Heart right ventricle (tissue), 16 donors: ENCODE data around the gene TIMM9. TPM values are rescaled to one million over a fixed set of nuclear protein-coding genes. Genes with fewer than 3 reads are reported as not detected.

Source experiments
- ATAC-seq, 8 donors: fragments of 200-7000 bp; cut with Tn5 transposase; one replicate each; pipeline ENCODE4 v1.9.1; 2020; ENCODE audit warnings: mild to moderate bottlenecking in 8 of 8, moderate library complexity in 8 of 8, moderate number of reproducible peaks in 1 of 8
- DNase-seq, 2 donors: peaks; one replicate each; pipeline ENCODE4 v3.0.0-alpha.2; 2020
- H3K27ac ChIP-seq, 10 donors: fragments of 200-600 bp; sonication (generic) in 2 of 10; one replicate each; pipeline versions ENCODE4 v1.5.0 to v1.8.0; 2020 to 2022; ENCODE audit warnings: mild to moderate bottlenecking in 3 of 10
- H3K27me3 ChIP-seq, 7 donors: fragments of 200-600 bp; one replicate each; pipeline ENCODE4 v1.8.0; 2021 to 2022; ENCODE audit warnings: mild to moderate bottlenecking in 2 of 7
- H3K36me3 ChIP-seq, 9 donors: fragments of 200-600 bp; sonication (generic) in 1 of 9; one replicate each; pipeline versions ENCODE4 v1.5.0 to v1.8.0; 2020 to 2022; ENCODE audit warnings: mild to moderate bottlenecking in 2 of 9
- H3K4me1 ChIP-seq, 9 donors: fragments of 200-600 bp; sonication (generic) in 1 of 9; one replicate each; pipeline versions ENCODE4 v1.5.0 to v1.8.0; 2020 to 2022; ENCODE audit warnings: mild to moderate bottlenecking in 4 of 9
- H3K4me3 ChIP-seq, 10 donors: fragments of 200-600 bp; sonication (generic) in 2 of 10; one replicate each; pipeline versions ENCODE4 v1.5.0 to v1.8.0; 2020 to 2022; ENCODE audit warnings: mild to moderate bottlenecking in 7 of 10, moderate library complexity in 2 of 10
- H3K9me3 ChIP-seq, 11 donors: fragments of 200-600 bp in 10 of 11; sonication (generic) in 2 of 11; one replicate each; pipeline versions ENCODE4 v1.5.0 to v1.8.0; 2013 to 2022; ENCODE audit warnings: mild to moderate bottlenecking in 2 of 11, control low read depth in 1 of 11, moderate library complexity in 1 of 11
- WGBS, 2 donors: extraction: QIAGEN DNeasy Blood & Tissue Kit; methylation state at CpG; one replicate each; pipeline ENCODE4 v1.1.7; 2013; ENCODE audit warnings: inconsistent platforms in 1 of 2; 5-methylcytosine and 5-hydroxymethylcytosine counted together
- intact Hi-C, 10 donors: fragments of 100-400 bp; cut with DNase I; formaldehyde crosslinking; loops; one replicate each; pipeline versions ENCODE4 v1.11.1 to v1.14.2; 2022
- polyA plus RNA-seq, 2 donors: library from polyadenylated mRNA; stranded (reverse); fragments of 200-250 nt; gene quantifications; one replicate each; pipeline ENCODE4 v1.2.3, GENCODE V29; 2013
- total RNA-seq, 10 donors: library from RNA; stranded (reverse); fragmentation: NEBNext Ultra II Directional in 3 of 10; extraction: Animal tissue kit (Norgen Biotek cat#: 25700) in 3 of 10; gene quantifications; one replicate each; pipeline versions ENCODE4 v1.2.1 to v1.2.4, GENCODE V29; 2021 to 2023
- TF ChIP-seq, protein P1 (sequence below), 9 donors: fragments of 200-600 bp; sonication (generic) in 2 of 9; IDR thresholded peaks; one replicate each; pipeline versions ENCODE4 v1.5.0 to v1.8.0; 2021 to 2022; ENCODE audit warnings: antibody characterized with exemption in 9 of 9, mild to moderate bottlenecking in 5 of 9, moderate library complexity in 1 of 9
- donor health status: Arrhythmogenic right ventricular cardiomyopathy.
- donor health status: ischemic (EF 13 %, LVEDD 7.1; RV severe dilation, severe dysfunction).
- donor health status: healthy with polysubstance abuse.
- donor health status: DM: no; HTN: yes; CAD: no.
- donor health status: DM: no; HTN: no; CAD: no.
- donor health status: ischemic (EF 25% LVEDD 6.9; RV normal size, moderate dysfunction).
- donor health status: ischemic (EF 25% LVEDD 5.7; RV mildly dilated, moderate dysfunction).
- donor health status: healthy.
- donor health status: DM: yes; HTN: yes; CAD: no.
- donor health status: Ischemic cardiomyopathy.
- donor health status: ischemic (EF 35%, LVEDD 5.7; RV mildly dilated, moderate dysfunction).
- donor health status: nonischemic (EF 11% LVEDD 7.7; RV severe dilation, severe dysfunction).
- donor health status: DM: yes; HTN: yes; CAD: no.
- donor health status: PGD.
- donor health status: ischemic (EF 29% LVEDD 5.4; RV normal size, mild dysfunction).
- donor health status: nonischemic (EF 23%, LVEDD 6.1; RV moderate dilation, normal function).

Gene TIMM9
- total and polyA plus RNA-seq, 12 donors, result 23.8 to 46.9 (median 26.3) TPM

DNA sequence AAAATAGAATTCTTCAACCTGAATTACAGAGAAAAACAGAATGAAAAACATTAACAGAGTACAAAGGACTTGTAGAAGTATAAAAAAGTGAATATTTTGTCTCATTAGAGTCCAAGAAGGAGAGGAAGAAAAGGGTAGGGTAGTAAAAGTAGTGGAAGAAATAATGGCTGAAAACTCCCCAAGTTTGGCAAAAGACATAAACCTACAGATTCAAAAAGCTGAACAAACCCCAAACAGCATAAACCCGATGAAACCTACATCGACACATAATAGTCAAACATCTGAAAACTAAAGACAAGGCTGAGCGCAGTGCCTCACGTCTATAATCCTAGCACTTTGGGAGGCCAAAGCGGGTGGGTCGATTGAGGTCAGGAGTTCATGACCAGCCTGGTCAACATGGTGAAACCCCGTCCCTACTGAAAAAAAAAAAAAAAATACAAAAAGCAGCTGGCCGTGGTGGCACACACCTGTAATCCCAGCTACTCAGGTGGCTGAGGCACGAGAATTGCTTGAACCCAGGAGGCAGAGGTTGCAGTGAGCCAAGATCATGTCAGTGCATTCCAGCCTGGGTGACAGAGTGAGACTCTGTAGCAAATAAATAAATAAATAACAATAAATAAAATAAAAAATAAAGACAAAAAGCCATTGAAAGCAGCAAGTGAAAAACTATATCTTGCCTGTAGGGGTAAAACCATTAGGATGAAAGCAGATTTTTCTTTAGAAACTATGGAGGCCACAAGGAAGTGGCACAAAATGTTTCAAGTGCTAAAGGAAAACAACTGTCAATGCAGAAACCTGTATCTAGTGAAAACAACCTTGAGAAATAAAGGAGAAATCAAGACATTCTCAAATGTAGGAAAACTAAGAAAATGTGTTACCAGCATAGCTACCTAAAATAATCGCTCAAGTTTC is 11.4 kb downstream of the TIMM9 start:
- TF ChIP-seq, protein P1, sequence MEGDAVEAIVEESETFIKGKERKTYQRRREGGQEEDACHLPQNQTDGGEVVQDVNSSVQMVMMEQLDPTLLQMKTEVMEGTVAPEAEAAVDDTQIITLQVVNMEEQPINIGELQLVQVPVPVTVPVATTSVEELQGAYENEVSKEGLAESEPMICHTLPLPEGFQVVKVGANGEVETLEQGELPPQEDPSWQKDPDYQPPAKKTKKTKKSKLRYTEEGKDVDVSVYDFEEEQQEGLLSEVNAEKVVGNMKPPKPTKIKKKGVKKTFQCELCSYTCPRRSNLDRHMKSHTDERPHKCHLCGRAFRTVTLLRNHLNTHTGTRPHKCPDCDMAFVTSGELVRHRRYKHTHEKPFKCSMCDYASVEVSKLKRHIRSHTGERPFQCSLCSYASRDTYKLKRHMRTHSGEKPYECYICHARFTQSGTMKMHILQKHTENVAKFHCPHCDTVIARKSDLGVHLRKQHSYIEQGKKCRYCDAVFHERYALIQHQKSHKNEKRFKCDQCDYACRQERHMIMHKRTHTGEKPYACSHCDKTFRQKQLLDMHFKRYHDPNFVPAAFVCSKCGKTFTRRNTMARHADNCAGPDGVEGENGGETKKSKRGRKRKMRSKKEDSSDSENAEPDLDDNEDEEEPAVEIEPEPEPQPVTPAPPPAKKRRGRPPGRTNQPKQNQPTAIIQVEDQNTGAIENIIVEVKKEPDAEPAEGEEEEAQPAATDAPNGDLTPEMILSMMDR (IDR thresholded peaks at IDR 0.05), result no peak
- H3K4me3 ChIP-seq, result no peak overlapping the region

DNA sequence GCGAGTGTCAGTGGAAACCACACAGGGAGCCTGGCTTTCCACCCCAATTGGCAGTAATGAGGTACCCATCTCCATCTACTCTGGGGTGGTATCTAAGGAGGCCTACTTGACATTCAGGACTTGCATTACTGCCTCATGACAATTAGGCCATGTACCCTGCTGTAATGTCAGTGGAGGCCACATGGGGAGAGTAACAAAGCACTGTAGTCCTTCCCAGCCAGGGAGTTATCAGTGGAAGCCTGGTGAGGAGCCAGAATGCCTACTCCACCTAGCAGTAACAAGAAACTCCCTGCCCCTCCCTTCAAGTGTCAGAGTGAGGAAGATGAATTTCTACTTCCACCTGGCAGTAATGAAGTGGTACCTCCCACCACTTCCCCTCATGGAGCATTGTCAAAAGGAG is 12.5 kb downstream of the TIMM9 start:
- peak in 1 of 2 donors; percentile 21 for DNase-seq
- H3K27me3 ChIP-seq, result no peaks in the 10 kb centered on the region
- 98 to 100% methylated on average over 1 of the region's 1 CpG for WGBS, 2 donors
- no peak overlapping the region for H3K27ac ChIP-seq
- intact Hi-C loops, result no loop called here
- peaks cover 0 to 89% (median 14%) of the 10 kb centered on the region in 9 donors for H3K36me3 ChIP-seq
- peak in 7 of 8 donors; percentile 25 to 82 (median 62) for ATAC-seq
- H3K9me3 ChIP-seq, result no peaks in the 10 kb centered on the region
- TF ChIP-seq, protein P1 (IDR thresholded peaks at IDR 0.05), result no peak
- no peak overlapping the region for H3K4me3 ChIP-seq
- H3K4me1 ChIP-seq, result peaks cover 0 to 10% (median 3%) of the 10 kb centered on the region in 9 donors

More for the DNA sequence above, 11.4 kb downstream of the TIMM9 start:
- H3K27me3 ChIP-seq, result no peaks in the 10 kb centered on the region
- peaks cover 0 to 10% (median 3%) of the 10 kb centered on the region in 9 donors for H3K4me1 ChIP-seq
- H3K36me3 ChIP-seq, result peaks cover 0 to 89% (median 7%) of the 10 kb centered on the region in 9 donors
- ATAC-seq (no peak), DNase-seq (no peak)
- H3K27ac ChIP-seq, result no peak overlapping the region
- no peaks in the 10 kb centered on the region for H3K9me3 ChIP-seq
- 97 to 98% methylated on average over 10 of the region's 10 CpGs for WGBS, 2 donors
- intact Hi-C loops, result no loop called here

DNA sequence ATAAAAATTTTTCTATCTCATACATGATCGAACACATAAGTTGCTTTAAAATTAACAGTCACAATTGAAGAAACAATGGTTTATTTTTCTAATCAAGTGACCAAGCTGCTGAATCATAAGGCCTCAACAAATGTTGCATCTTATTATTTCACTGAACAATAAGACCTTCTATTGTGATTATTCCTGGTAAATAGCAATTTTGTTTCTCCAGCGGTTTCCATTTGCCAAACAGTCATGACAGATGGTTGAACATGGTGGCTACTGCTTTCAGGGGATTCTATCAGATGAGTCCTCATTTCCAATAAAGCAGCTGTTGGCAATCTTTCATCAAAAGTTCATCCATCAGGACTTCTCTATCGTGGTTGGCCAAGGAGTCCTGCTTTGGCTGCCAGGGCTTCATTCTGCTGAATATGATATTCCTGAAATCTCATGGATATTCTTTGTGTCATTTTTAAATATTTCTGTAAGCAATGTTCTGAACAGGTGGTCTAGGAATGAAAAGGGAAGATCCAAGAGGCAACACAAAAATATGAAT is 18.6 kb downstream of the TIMM9 start:
- intact Hi-C loops, result no loop called here
- no peaks in the 10 kb centered on the region for H3K9me3 ChIP-seq
- no peak overlapping the region for H3K27ac ChIP-seq
- WGBS, 2 donors, result 87 to 94% methylated on average over 3 of the region's 3 CpGs
- no peak overlapping the region for H3K4me3 ChIP-seq
- TF ChIP-seq, protein P1 (IDR thresholded peaks at IDR 0.05), result no peak
- no peaks in the 10 kb centered on the region for H3K4me1 ChIP-seq
- no peaks in the 10 kb centered on the region for H3K27me3 ChIP-seq
- DNase-seq, result no peak
- ATAC-seq, result no peak
- peaks cover 0 to 72% (median 28%) of the 10 kb centered on the region in 9 donors for H3K36me3 ChIP-seq

DNA sequence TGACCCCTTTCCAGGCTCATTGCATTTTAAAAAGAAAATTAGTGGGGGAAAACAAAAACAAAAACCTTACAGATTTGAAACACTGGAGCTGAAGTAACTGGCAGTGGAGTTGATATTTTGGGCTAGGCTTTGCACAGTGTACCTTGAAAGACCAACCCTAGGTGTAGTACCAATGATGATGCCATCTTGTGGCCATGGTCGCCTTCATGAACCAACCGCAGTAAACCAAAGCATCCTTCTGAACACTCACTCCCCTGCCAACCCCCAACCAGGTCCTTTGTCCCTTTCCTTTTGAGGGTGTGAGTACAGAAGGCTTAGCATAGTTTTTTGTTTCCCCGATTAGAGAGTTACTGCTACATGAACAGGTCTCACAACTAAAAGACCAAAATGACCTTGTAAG is 25.7 kb downstream of the TIMM9 start:
- TF ChIP-seq, protein P1 (IDR thresholded peaks at IDR 0.05), result no peak
- H3K36me3 ChIP-seq, result peaks cover 0 to 6% (median 0%) of the 10 kb centered on the region in 9 donors
- H3K9me3 ChIP-seq, result no peaks in the 10 kb centered on the region
- H3K27me3 ChIP-seq, result no peaks in the 10 kb centered on the region
- 89 to 93% methylated on average over 3 of the region's 3 CpGs for WGBS, 2 donors
- DNase-seq, result no peak
- H3K27ac ChIP-seq, result no peak overlapping the region
- no peak overlapping the region for H3K4me3 ChIP-seq
- intact Hi-C loops, result no loop called here
- peaks cover 0 to 3% (median 0%) of the 10 kb centered on the region in 9 donors for H3K4me1 ChIP-seq
- no peak for ATAC-seq
